Loucy (cell line): ENCODE results near the gene ASTN2.

ENCODE experiments used
- H2AFZ ChIP-seq: fragments of 200-600 bp; sonication (generic); 2 replicates; pipeline ENCODE4 v1.6.0; 2016; ENCODE audit warnings: antibody characterized with exemption, mild to moderate bottlenecking, low read length, moderate library complexity
- H3F3A ChIP-seq: fragments of 200-600 bp; 2 replicates; pipeline ENCODE4 v1.6.0; 2016; ENCODE audit warnings: antibody characterized with exemption, low read depth, mild to moderate bottlenecking
- H3K27me3 ChIP-seq: fragments of 200-600 bp; sonication (generic); 2 replicates; pipeline ENCODE4 v1.6.1; 2014; ENCODE audit warnings: low read length, mild to moderate bottlenecking; ENCODE audit not compliant: insufficient read depth, poor library complexity, severe bottlenecking
- H3K36me3 ChIP-seq: fragments of 200-600 bp; sonication (generic); 2 replicates; pipeline ENCODE4 v1.6.1; 2016; ENCODE audit warnings: low read length; ENCODE audit not compliant: insufficient read depth
- H3K4me1 ChIP-seq: fragments of 200-600 bp; sonication (generic); 2 replicates; pipeline ENCODE4 v1.5.1; 2014; ENCODE audit warnings: low read length, mild to moderate bottlenecking; ENCODE audit not compliant: insufficient read depth, poor library complexity, severe bottlenecking
- H3K4me2 ChIP-seq: fragments of 200-600 bp; sonication (generic); 2 replicates; pipeline ENCODE4 v1.6.0; 2014; ENCODE audit warnings: antibody characterized with exemption, low read length, low read depth, mild to moderate bottlenecking; ENCODE audit not compliant: poor library complexity, severe bottlenecking
- H3K4me3 ChIP-seq: fragments of 200-600 bp; sonication (generic); 2 replicates; pipeline ENCODE4 v1.5.1; 2014; ENCODE audit warnings: low read length, mild to moderate bottlenecking, mixed read lengths; ENCODE audit not compliant: poor library complexity, severe bottlenecking
- H3K79me2 ChIP-seq: fragments of 200-600 bp; sonication (generic); 2 replicates; pipeline ENCODE4 v1.6.1; 2014; ENCODE audit warnings: low read length; ENCODE audit not compliant: insufficient read depth
- H3K9ac ChIP-seq: fragments of 200-600 bp; sonication (generic); 2 replicates; pipeline ENCODE4 v1.6.0; 2014; ENCODE audit warnings: mild to moderate bottlenecking, low read depth, low read length, moderate library complexity; ENCODE audit not compliant: poor library complexity, severe bottlenecking
- H3K9me2 ChIP-seq: fragments of 200-600 bp; sonication (generic); replicated peaks from 2 replicates; pipeline ENCODE4 v1.6.1; 2016; ENCODE audit warnings: low read depth, low read length, mixed read lengths
- H3K9me3 ChIP-seq: fragments of 200-600 bp; sonication (generic); 2 replicates; pipeline ENCODE4 v1.6.1; 2014; ENCODE audit warnings: mild to moderate bottlenecking, antibody characterized with exemption, low read length, low read depth; ENCODE audit not compliant: insufficient read depth
- H4K20me1 ChIP-seq: fragments of 200-600 bp; sonication (generic); 2 replicates; pipeline ENCODE4 v1.6.0; 2014; ENCODE audit warnings: antibody characterized with exemption, low read length, mild to moderate bottlenecking; ENCODE audit not compliant: insufficient read depth, poor library complexity, severe bottlenecking
- EZH2phosphoT487 ChIP-seq: fragments of 200-600 bp; IDR thresholded peaks from 2 replicates; pipeline ENCODE4 v1.6.1; 2018; ENCODE audit warnings: antibody characterized with exemption, mild to moderate bottlenecking, moderate library complexity, borderline replicate concordance
- TF ChIP-seq, protein P1 (sequence below): fragments of 200-600 bp; sonication (generic); conservative IDR thresholded peaks from 2 replicates; pipeline ENCODE4 v1.5.1; 2014; ENCODE audit warnings: mild to moderate bottlenecking, antibody characterized with exemption, low read length

ASTN2 gene

GRCh38 chr9:117403848-117404247, 11.0 kb downstream of the ASTN2 start:
- Histone ChIP-seq H3K79me2 (no peaks in the 10 kb centered on the region), H3F3A (no peaks in the 10 kb centered on the region), H3K9me2 (no peaks in the 10 kb centered on the region), H3K4me2 (no peak overlapping the region), H3K4me3 (no peak overlapping the region), H3K9me3 (no peaks in the 10 kb centered on the region), H4K20me1 (no peaks in the 10 kb centered on the region), H2AFZ (no peak overlapping the region), H3K36me3 (no peaks in the 10 kb centered on the region), H3K27me3 (no peaks in the 10 kb centered on the region), H3K4me1 (no peaks in the 10 kb centered on the region), H3K9ac (no peak overlapping the region)
- TF ChIP-seq, protein P1, sequence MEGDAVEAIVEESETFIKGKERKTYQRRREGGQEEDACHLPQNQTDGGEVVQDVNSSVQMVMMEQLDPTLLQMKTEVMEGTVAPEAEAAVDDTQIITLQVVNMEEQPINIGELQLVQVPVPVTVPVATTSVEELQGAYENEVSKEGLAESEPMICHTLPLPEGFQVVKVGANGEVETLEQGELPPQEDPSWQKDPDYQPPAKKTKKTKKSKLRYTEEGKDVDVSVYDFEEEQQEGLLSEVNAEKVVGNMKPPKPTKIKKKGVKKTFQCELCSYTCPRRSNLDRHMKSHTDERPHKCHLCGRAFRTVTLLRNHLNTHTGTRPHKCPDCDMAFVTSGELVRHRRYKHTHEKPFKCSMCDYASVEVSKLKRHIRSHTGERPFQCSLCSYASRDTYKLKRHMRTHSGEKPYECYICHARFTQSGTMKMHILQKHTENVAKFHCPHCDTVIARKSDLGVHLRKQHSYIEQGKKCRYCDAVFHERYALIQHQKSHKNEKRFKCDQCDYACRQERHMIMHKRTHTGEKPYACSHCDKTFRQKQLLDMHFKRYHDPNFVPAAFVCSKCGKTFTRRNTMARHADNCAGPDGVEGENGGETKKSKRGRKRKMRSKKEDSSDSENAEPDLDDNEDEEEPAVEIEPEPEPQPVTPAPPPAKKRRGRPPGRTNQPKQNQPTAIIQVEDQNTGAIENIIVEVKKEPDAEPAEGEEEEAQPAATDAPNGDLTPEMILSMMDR: no peak

- no peaks in the 10 kb centered on the region for H3F3A ChIP-seq
- H3K27me3 ChIP-seq: no peaks in the 10 kb centered on the region
- H3K9me2 ChIP-seq: no peaks in the 10 kb centered on the region
- H4K20me1 ChIP-seq: no peaks in the 10 kb centered on the region
- H2AFZ ChIP-seq: no peak overlapping the region
- H3K79me2 ChIP-seq: no peaks in the 10 kb centered on the region
- H3K4me2 ChIP-seq: no peak overlapping the region
- H3K4me3 ChIP-seq: no peak overlapping the region
- no peaks in the 10 kb centered on the region for H3K36me3 ChIP-seq
- TF ChIP-seq EZH2phosphoT487: no peak
- TF ChIP-seq, protein P1: no peak
- H3K4me1 ChIP-seq: no peaks in the 10 kb centered on the region
- H3K9ac ChIP-seq: no peak overlapping the region
- H3K9me3 ChIP-seq: no peaks in the 10 kb centered on the region
Observed at GRCh38 chr9:117403403-117403811, 11.4 kb downstream of the ASTN2 start.

DNA sequence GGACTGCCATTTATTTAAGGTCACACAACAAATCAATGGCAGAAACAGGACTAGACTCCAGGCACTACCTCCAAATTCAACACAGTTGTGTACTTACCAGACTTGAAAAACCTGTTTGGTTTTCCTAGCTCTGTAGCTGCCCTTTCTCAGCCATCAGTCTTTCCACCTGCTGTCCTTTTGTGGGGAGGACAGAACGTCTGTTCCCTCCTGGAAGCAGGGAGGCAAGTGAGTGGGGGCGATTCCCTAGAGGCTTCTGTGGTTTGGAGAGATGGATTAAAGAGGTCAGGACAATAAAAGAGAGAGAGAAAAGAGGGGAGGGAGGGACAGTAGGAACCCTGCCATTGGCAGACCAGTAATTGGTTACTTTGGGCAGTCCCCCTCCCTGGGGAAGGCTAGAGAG, 14.7 kb downstream of the ASTN2 start:
- H3K9me3 ChIP-seq: no peaks in the 10 kb centered on the region
- no peaks in the 10 kb centered on the region for H3K27me3 ChIP-seq
- no peak overlapping the region for H3K4me2 ChIP-seq
- H3K4me3 ChIP-seq: no peak overlapping the region
- H3K9me2 ChIP-seq: no peaks in the 10 kb centered on the region
- no peak overlapping the region for H3K9ac ChIP-seq
- no peaks in the 10 kb centered on the region for H3K4me1 ChIP-seq
- TF ChIP-seq, protein P1: no peak
- no peak for TF ChIP-seq EZH2phosphoT487
- H4K20me1 ChIP-seq: no peaks in the 10 kb centered on the region
- H2AFZ ChIP-seq: no peak overlapping the region
- no peaks in the 10 kb centered on the region for H3K36me3 ChIP-seq
- H3K79me2 ChIP-seq: no peaks in the 10 kb centered on the region
- H3F3A ChIP-seq: no peaks in the 10 kb centered on the region
